Nephron (organoid): ENCODE results near the gene ETS1.

ENCODE experiments used
- H3K27ac Mint-ChIP-seq, 3 experiments: 2 replicates each; pipeline ENCODE4 v1.8.0; 2020; ENCODE audit warnings: mixed read lengths in 3 of 3, mild to moderate bottlenecking in 2 of 3, moderate library complexity in 1 of 3
- H3K27me3 Mint-ChIP-seq: 2 replicates; pipeline ENCODE4 v1.8.0; 2021; ENCODE audit warnings: low read depth, mild to moderate bottlenecking, moderate library complexity, mixed read lengths
- H3K36me3 Mint-ChIP-seq: 2 replicates; pipeline ENCODE4 v1.8.0; 2020; ENCODE audit warnings: low read depth, mixed read lengths
- H3K4me1 Mint-ChIP-seq: 2 replicates; pipeline ENCODE4 v1.8.0; 2020; ENCODE audit warnings: mixed read lengths
- H3K4me3 Mint-ChIP-seq, 3 experiments: 2 replicates each; pipeline ENCODE4 v1.8.0; 2020; ENCODE audit warnings: mild to moderate bottlenecking in 3 of 3, mixed read lengths in 3 of 3, moderate library complexity in 2 of 3
- H3K9me3 Mint-ChIP-seq: 2 replicates; pipeline ENCODE4 v1.8.0; 2020; ENCODE audit warnings: mixed read lengths
- CTCF ChIP-seq, 3 experiments: fragments of 200-600 bp; sonication (generic); IDR thresholded peaks; one replicate each; pipeline ENCODE4 v1.5.0; 2021; ENCODE audit warnings: antibody characterized with exemption in 3 of 3; ENCODE audit not compliant: unreplicated experiment in 3 of 3

ETS1 gene

GRCh38 chr11:128548649-128549255 lies 38.6 kb downstream of the ETS1 start:
- H3K4me1 Mint-ChIP-seq, result peaks cover 70% of the 10 kb centered on the region
- H3K27me3 Mint-ChIP-seq, result peaks cover 30% of the 10 kb centered on the region
- H3K36me3 Mint-ChIP-seq, result peaks cover 5% of the 10 kb centered on the region
- peak overlapping the region; percentile 74 to 81 (median 79) for H3K4me3 Mint-ChIP-seq
- H3K27ac Mint-ChIP-seq, result peak overlapping the region; percentile 39 to 75 (median 67)
- no peaks in the 10 kb centered on the region for H3K9me3 Mint-ChIP-seq
- TF ChIP-seq CTCF (IDR thresholded peaks at IDR 0.05; ENCODE audit: unreplicated experiment in 3 of 3), result peak; percentile 18 to 37 (median 27)

GRCh38 chr11:128547946-128548648 lies 39.3 kb downstream of the ETS1 start:
- peaks cover 35% of the 10 kb centered on the region for H3K27me3 Mint-ChIP-seq
- H3K4me1 Mint-ChIP-seq, result peaks cover 70% of the 10 kb centered on the region
- H3K36me3 Mint-ChIP-seq, result no peaks in the 10 kb centered on the region
- H3K27ac Mint-ChIP-seq, result peak overlapping the region; percentile 39 to 75 (median 67)
- TF ChIP-seq CTCF (IDR thresholded peaks at IDR 0.05; ENCODE audit: unreplicated experiment in 3 of 3), result no peak
- H3K4me3 Mint-ChIP-seq, result peak overlapping the region; percentile 74 to 81 (median 79)
- H3K9me3 Mint-ChIP-seq, result no peaks in the 10 kb centered on the region

GRCh38 chr11:128546916-128547315 lies 40.4 kb downstream of the ETS1 start:
- Mint-ChIP-seq H3K9me3 (no peaks in the 10 kb centered on the region), H3K4me3 (peak overlapping the region in 2 of 3 experiments; percentile 54 to 68), H3K27me3 (peaks cover 35% of the 10 kb centered on the region), H3K27ac (peak overlapping the region; percentile 26 to 75 (median 67)), H3K4me1 (peaks cover 69% of the 10 kb centered on the region), H3K36me3 (no peaks in the 10 kb centered on the region)
- no peak for TF ChIP-seq CTCF (IDR thresholded peaks at IDR 0.05; ENCODE audit: unreplicated experiment in 3 of 3)

GRCh38 chr11:128544471-128545051 lies 42.8 kb downstream of the ETS1 start:
- Mint-ChIP-seq H3K27ac (peak overlapping the region; percentile 39 to 79 (median 62)), H3K36me3 (peaks cover 6% of the 10 kb centered on the region), H3K4me1 (peaks cover 55% of the 10 kb centered on the region), H3K9me3 (no peaks in the 10 kb centered on the region), H3K27me3 (peaks cover 31% of the 10 kb centered on the region), H3K4me3 (peak overlapping the region in 2 of 3 experiments; percentile 4 to 40)
- TF ChIP-seq CTCF (IDR thresholded peaks at IDR 0.05; ENCODE audit: unreplicated experiment in 3 of 3), result no peak

DNA sequence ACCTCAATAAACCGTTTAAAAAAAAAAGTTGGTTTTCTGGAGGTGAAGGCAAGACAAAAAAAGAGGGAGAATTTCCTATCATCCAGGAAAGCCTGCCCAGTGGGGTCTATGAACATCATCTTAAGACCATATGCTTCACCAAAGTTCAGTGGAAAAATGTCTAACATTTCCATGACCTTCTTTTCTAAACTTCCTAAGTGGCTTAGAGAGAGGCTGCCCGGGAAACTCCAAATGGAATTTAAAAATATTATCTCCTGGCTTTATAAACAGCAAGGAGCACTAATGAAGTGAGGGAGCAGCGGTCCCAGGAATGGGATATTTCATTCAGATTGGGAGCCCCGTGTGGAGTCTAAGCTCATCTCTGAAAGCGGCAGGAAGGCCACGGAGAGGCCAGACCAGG lies 46.9 kb downstream of the ETS1 start:
- H3K4me1 Mint-ChIP-seq, result peaks cover 36% of the 10 kb centered on the region
- H3K27me3 Mint-ChIP-seq, result peaks cover 21% of the 10 kb centered on the region
- H3K4me3 Mint-ChIP-seq, result no peak overlapping the region
- peak overlapping the region in 1 of 3 experiments; percentile 70 for H3K27ac Mint-ChIP-seq
- peaks cover 7% of the 10 kb centered on the region for H3K36me3 Mint-ChIP-seq
- no peak for TF ChIP-seq CTCF (IDR thresholded peaks at IDR 0.05; ENCODE audit: unreplicated experiment in 3 of 3)
- H3K9me3 Mint-ChIP-seq, result no peaks in the 10 kb centered on the region
